ENCODE measurements around the gene SNN.
A peak's percentile ranks its signal among the peaks of the same experiment; 100 is the strongest.

Gene SNN

DNA sequence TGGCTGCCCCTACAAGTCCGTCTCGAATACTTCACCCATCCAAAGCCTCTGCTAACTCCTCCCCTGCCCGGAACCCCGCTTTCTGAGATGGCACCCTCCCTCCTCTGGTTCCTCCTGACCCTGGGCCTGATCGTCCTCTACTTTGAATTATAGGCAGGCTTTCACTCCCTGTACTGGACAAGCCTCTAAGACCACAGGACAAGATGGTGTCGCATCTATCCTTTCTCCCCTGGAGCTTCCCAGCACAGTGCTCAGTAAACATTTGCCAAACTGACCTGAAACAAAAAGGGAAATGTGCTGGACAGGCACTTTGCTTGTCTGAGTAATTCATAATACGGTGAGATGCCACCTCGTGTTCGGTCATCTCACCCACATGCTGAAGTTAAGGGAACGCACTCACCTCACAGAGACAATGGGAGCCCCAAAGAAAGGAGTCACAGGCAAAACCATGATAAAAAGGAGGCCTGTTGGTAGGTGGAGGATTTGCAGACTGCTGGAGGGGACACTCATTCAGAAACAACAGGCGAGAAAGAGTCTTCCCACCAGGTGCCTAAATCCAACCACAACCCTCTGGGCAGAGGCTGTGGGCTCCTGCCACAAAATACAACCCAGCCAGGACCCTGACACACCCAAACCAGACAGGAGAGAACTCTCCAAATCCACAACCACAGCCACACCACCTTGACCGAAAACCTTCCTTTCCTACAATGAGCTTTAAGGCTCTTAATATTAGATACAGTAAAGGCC, 28.2 kb downstream of the SNN start:
- DNase-seq (ENCODE audit: insufficient read length, low spot score): no peak
- no peak for FAIRE-seq

DNA sequence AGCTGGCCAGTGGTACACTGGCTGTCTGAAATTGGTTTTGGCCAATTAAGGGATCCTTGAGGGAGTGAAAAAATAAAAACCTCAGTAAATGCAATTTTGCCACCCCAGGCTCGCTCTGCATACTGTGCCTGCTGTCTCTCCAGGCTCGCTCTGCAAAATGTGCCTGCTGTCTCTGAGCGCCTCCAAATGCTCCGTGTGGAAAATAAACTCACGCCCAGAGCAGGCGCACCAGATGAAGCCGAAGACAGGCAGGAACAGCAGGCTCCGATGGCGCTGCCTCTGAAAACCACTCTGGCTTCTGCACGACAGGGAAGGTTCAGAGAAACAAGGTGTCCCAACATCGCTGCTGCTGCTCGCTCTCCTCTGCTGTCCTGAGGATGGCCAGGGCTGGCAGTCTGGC, 29.1 kb downstream of the SNN start:
- DNase-seq (ENCODE audit: insufficient read length, low spot score) (no peak), FAIRE-seq (no peak)

DNA sequence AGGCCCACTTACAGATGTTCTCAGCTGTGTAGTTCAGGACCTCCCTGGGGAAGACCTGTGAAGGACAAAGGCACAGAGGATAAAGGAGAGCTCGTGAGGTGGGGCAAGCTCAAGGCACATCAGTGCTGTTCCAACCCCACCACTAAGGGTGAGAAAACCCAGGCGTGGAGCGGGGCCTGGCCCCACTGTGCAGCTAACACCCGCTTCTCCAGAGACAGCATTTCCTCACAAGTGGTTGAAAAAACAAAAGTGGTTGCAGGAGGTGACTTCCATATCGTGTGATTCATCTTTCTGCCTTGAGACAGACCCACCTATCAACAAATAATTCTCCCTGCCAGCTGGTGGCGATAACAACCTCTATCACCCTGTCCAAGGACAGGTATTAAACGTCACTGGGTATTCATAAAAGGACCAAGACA, 30.0 kb downstream of the SNN start:
- peak; percentile 23 for FAIRE-seq
- DNase-seq (ENCODE audit: insufficient read length, low spot score): no peak

DNA sequence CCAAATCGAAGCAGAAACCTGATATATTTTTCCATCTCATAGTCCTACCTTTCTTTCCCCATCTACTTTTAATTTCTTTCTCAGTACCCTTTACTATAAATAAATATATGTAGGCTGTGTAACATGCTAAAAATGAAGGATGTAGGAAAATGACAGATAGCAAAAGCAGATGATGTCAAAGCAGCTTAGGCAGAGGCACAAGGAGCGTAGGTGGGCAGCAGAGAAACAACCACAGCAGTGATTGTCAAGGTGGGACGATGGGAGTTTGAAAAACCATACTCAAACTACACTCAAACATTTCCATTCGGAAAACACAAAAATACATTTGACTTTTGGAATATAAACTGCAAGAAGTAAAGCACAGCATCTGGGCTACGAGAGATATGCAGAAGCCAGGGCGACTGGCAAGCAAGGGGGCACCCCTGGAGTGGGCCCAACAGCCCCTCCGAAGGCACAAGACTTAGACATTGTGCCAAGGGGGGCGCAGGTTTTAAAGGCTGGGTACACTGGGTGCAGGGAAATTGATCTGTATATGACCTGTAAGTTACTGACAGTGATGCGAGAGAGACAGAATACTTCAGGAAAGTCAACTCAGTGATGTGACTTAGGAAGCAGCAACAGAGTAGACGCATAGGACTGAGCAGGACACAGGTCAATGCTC, 31.1 kb downstream of the SNN start:
- DNase-seq (ENCODE audit: insufficient read length, low spot score) (no peak), FAIRE-seq (no peak)

DNA sequence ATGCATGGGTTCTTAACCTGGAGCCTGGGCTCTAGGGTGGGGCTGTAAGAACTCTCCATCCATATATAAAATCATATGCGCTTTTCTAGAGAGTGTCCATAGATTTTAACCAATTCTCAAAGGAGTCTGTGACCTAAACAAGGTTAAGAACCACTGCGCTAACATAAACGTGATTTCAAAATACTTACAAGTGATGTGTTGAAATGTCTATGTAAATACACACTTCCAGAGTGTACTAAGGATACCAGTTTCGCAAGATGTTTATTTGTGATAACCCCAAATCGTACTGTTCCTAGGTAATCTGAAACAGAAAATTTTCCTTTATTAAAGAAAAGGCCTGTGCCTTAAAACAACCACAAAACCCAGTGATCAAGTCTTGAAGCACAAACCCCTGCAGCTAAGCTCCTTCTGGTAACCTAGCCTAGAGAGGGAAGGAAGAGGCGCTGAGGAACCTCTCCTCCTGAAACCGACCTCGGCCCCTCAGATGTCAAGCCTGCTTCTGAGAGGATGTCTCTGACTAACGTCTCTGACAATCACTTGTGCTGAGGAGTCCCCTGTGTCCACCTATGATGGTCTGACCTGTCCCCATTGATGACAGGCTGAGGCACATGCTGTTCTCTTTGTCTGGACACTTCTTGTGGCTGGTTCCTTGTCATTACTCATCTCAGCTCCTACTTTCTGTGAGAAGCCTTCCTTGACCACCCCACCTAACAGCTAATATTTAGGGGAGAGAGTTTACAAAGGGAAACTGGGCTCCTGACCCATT, 32.2 kb downstream of the SNN start:
- DNase-seq (ENCODE audit: insufficient read length, low spot score) (no peak), FAIRE-seq (no peak)

DNA sequence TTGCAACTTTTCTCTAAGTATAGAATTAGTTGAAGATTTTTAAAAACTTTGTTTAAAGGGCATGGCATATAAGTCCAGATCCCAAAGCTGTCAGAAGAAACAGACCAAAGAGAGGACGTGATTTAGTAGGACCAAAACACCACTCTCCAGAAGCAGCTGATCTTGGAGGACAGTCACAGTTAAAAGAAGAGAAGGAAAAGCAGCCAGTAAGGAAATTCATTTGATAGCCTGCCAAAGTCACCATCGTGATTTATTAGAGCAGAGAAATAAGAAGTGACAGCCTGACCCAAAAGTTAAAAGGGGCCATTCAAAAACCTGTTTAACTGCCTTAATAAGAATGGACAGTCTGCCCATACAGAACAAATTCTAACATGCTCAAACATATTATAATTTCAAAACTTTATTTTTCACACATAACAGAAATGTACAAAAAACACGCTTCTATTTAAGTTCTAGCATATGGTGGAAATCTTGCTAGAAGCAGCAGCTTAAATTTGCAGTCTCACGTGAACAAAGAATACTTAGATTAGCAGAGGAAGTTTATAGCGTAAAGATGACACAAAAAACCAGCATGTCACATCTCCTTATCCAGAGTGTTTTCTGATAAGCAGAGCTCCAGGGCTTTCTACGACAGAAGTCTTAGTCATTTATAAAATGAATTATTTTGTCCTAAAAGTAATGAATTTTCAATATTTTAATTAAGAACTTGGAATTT, 37.2 kb downstream of the SNN start:
- DNase-seq (ENCODE audit: insufficient read length, low spot score) (no peak), FAIRE-seq (no peak)

DNA sequence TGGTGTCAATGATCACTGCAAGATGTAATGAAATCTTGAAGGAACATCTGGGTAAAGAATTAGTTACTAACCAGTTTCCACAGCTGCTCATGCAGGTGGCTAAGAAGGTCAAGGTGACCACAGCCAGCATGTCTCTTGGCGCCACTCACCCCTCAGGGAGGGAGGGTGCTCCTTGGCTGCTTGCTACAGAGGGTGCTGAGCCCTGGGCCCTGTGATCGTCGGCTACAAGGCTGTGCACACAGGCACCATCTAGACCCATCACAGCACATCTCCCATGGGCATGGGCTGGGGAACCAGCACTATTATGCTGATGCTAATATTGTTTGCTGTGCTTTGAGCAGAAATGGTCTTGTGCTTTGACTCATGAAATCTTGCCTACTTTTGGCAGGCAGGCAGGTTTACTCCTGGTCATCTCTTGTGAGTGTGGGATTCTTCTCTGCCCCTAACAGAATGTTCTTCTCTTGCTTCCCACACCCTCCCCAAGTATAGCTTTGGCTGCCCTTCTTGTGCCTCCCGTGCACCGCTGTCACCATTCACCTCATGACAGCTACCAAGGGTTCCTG, 38.0 kb downstream of the SNN start:
- DNase-seq (ENCODE audit: insufficient read length, low spot score) (no peak), FAIRE-seq (no peak)

DNA sequence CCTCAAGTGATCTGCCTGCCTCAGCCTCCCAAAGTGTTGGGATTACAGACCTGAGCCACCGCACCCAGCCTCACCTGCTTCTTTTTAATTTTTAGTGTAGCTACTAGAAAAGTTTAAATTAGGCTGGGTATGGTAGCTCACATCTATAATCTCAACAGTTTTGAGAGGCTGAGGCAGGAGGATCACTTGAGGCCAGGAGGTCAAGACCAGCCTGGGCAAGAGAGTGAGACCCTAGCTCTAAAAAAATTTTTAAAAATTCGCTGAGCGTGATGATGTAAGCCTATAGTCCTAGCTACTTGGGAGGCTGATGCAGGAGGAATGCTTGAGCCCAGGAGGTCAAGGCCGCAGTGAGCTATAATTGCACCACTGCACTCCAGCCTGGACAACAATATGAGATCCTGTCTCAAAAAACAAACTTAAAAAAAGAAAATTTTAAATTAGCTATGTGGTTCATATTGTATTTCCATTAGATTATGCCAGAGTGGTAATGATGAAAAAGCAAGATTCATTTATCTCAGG, 39.5 kb downstream of the SNN start:
- no peak for FAIRE-seq
- DNase-seq (ENCODE audit: insufficient read length, low spot score): no peak

DNA sequence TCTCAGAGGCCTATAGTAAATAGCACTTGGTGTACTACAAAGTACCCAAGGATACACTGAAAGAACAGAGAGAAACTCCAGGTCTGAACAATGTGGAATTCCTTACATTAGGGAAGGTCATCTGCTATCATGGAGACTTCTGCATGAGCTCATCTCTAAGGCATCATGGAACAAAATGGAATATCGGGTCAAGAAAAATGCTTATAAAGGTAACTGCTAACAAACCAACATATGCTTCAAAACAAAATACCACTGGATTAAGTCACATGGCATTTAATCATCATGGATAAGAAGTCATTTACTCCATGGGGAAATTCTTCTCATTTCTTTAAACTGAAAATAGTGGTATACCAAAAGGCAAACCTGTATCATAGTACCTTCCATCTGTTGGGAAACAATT, 40.2 kb downstream of the SNN start:
- no peak for DNase-seq (ENCODE audit: insufficient read length, low spot score)
- no peak for FAIRE-seq

DNA sequence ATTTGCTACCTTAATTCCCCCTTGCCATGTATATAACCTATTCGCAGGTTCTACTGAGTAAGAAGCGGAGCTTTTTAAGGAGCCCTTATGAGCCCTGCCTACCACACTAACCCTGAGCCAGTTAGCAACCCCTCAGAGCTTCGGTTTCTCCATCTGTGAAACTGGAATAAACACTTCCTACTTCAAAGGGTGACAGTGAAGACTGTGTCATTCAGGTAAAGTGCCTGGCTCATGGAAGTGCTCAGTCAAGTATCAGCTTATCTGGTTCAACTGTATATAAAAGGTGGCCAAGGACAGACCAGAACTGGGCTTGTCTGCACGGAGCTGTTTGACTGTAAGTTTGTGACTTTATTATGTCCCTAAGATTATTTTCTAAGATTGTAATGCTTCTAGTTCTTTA, 43.4 kb downstream of the SNN start:
- no peak for FAIRE-seq
- no peak for DNase-seq (ENCODE audit: insufficient read length, low spot score)

DNA sequence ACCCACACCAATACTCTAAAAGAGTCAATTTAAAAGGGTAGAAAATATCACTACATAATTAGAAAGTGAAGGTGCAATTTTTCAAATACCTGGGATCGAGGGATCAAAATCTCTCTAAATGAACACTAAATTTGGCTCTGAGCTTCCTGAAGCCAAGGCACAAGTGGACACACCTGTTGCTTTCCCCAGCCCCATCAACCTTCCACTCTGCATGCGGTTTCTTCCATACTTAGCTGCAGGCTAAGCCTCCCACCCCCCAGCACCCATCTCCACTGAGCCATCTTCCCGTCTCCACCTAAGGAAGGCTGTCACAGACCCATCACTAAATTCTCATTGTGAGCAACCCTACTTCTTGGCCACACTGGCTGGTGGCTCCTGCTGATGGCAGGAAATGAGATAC, 43.9 kb downstream of the SNN start:
- DNase-seq (ENCODE audit: insufficient read length, low spot score): no peak
- FAIRE-seq: no peak

DNA sequence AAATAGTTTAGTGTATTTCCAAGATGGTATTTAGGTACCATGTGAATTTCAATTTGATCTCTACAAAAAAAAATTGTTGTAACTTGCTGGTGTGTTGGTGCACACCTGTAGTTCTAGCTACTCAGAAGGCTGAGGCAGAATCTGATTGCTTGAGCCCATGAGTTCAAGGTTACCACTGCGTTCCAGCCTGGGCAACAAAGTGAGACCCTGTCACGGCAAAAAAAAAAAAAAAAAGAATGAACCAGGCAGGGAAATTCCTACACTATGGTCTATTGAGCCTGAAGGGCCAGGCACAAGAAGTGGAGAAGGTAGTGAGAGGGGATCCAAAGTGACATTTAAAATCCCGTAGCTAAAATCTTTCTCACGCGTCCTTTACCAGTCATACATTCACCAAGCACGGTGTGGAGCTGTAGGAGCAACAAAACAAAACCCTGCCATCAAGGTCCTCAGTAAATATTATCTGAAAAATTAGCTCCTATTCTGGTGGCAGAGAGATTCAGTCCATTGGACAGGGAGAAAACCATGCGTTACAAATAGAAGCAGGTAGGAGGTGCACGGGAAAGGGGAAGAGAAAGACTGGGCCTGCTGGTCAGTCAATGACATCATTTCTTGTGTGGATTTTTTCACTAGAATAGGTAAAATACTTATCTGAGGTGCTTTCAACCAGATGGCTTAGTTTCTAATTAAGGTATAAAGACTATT, 47.1 kb downstream of the SNN start:
- no peak for DNase-seq (ENCODE audit: insufficient read length, low spot score)
- FAIRE-seq: no peak

DNA sequence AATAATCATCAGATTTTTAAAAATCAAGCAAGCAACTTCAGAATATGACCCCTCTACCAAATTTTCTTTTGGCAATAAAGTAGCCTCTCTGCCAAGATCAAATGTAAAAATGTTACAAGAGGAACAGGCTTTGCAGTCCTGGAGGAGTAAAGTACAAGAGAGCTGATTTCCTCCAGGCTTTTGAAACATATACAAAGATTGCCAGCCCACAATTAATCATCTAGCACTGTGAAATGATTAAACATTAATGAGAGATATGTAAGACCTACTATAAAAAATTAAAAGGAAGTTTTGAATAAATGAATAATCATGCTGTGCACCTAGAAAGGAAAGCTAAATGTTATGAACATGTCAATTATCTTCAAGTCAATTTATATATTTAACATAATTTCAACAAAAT, 48.1 kb downstream of the SNN start:
- no peak for FAIRE-seq
- no peak for DNase-seq (ENCODE audit: insufficient read length, low spot score)

DNA sequence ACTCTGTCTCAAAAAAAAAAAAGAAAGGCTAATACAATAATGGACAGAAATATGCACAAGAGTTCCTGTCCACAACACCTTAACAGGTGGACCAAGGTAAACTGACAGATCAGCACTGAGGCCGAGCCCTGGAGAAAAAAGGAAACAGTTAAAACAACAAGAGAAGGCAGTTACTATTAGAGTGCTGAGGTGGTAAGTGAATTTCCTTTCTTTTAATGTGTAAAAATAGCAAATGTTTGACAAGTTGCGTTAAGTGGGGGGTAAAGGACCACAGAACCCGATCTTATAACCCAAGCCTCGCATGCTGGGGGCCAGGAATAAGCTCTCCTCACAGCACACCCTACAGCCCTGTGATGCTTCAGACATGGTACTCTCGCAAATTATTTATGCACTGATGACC, 49.6 kb downstream of the SNN start:
- no peak for DNase-seq (ENCODE audit: insufficient read length, low spot score)
- FAIRE-seq: no peak

DNA sequence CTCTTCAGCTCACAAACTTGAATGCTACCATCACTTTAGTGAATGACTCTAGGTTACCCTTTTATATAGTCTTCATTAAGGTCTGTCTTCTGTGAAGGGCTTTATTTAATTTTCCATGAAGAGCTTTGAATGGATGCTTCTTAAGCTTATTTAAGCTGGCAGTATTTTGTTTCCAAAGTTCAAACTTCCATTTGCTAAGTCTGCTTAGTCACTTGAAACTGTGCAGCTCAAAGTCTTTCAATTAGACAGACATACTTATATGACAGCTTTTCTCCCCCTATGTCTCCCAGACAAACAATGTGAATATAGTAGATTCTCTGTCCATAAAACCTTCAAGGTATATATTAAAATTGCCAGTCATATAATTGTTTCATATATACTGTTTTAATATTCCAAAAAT, 50.9 kb downstream of the SNN start:
- no peak for FAIRE-seq
- no peak for DNase-seq (ENCODE audit: insufficient read length, low spot score)

DNA sequence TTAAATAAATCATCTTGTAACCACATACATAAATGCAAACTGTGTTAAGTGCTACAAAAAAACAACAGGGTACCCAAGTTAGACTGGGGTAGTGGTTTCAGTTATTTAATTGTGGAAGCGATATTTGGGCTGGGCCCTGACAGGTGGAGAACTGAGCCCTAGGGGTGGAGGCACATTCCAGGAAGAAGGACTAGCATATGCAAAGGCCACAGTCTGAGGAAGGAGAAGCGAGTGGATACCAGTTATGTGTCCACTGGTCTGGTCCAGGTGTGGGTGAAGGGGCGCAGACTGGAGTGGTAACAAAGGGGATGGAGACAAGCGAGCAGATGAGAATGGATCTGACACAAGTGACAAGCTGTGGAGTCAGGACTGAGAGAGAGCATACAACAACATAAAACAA, 51.5 kb downstream of the SNN start:
- no peak for DNase-seq (ENCODE audit: insufficient read length, low spot score)
- FAIRE-seq: no peak

DNA sequence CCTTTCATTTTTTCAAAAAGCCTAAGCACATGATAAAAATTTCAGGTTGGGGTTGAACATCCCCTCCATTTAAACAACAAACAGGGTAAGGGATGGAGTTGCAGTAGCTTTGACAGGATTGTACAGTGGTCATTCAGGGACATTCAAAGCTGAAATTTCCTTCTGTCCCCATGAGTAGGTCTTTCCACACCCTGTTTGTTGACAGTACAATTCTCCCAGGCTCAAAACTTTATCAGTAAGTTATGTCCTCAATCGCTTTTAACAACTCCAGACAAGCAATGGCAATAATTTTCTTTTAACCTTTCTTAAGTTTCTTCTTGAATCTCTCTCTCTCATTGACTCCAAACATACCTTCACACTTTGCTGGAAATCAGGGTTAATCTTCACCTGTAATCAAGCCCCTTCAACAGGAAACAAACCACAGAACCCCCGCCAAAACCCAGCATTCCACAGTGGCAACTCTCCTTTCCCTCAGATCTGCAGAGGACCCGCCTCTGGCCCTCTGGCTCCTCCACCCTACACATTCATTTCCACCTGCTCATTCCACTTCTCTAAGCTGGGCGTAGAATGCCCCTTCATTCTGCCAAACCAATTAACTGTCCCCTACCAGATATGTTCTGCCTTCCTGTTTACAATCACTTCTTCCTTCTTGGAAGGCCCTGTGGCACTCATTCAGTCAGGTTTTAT, 53.7 kb downstream of the SNN start:
- no peak for FAIRE-seq
- DNase-seq (ENCODE audit: insufficient read length, low spot score): no peak

DNA sequence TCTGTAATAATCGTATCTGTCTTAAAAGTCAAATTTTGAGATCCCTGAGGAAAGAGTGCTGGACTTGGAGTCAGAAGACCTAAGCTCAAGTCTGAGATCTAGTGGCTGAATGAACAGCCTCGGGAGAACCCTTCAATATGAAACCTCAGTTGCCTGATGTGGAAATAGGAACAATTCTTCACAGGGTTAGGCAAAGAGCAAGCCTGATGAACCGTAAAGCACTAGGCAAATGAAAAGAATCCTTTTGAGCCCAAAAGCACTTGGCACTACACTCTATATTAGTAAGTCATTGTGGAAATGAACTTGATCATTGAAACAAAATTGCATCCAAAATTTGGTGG, 54.2 kb downstream of the SNN start:
- DNase-seq (ENCODE audit: insufficient read length, low spot score) (no peak), FAIRE-seq (no peak)

DNA sequence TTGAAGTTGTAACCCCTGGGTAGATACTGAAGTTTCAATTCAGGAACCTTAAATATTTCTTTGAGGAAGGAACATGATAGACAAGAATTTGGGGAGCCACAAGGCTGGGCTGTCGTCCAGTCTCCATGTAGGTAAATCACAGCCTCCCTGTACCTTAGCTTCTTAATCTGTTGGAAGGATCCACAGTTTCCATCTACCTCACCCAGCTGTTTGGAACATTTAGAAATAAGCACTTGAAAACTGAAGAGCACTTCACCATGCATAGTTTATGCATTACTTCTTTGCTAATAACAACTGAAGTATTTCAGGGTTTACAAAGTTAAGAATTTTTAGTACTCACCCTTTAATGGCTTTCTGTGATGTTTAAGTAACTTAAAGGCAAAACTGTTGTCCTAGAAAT, 57.2 kb downstream of the SNN start:
- FAIRE-seq: no peak
- no peak for DNase-seq (ENCODE audit: insufficient read length, low spot score)

DNA sequence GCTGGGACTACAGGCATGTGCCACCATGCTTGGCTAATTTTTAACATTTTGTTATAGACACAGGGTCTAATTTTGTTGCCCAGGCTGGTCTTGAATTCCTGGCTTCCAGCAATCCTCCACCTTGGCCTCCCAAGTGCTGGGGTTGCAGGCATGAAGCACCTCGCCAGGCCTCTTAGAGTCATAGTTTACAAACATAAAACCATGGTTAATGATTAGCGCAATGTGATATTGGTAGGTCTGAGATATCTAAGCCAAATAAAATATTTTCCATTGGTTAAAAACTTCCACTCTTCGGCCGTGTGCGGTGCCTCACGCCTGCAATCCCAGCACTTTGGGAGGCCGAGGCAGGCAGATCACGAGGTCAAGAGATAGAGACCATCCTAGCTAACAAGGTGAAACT, 57.8 kb downstream of the SNN start:
- no peak for FAIRE-seq

More for the DNA sequence above, 57.8 kb downstream of the SNN start:
- no peak for DNase-seq (ENCODE audit: insufficient read length, low spot score)

All from HTR-8/SVneo (cell line).